ENCODE results near the gene NPY.
A peak's percentile ranks its signal among the peaks of the same experiment; 100 is the strongest.
"Not testable (repeated sequence)": the region's sequence is repeated elsewhere in the genome, so short reads cannot be mapped to it uniquely, and the experiment has no call there.

The NPY gene

GRCh38 chr7:24283897-24284698 lies at the start of gene NPY:
TSS of gene NPY (plus strand) at chr7:24284190. CDS start at chr7:24285241, 1,051 bp downstream.
- DNase-seq = no peak

GRCh38 chr7:24239260-24239659 lies 44.7 kb upstream of the NPY start:
- DNase-seq = no peak

GRCh38 chr7:24241206-24241605 lies 42.8 kb upstream of the NPY start:
- no peak for DNase-seq

- no peak for DNase-seq
Measured at GRCh38 chr7:24244554-24244953, 39.4 kb upstream of the NPY start.

- no peak for DNase-seq
Measured at GRCh38 chr7:24245362-24245761, 38.6 kb upstream of the NPY start.

GRCh38 chr7:24249266-24249665 lies 34.7 kb upstream of the NPY start:
- DNase-seq = no peak

GRCh38 chr7:24251568-24251967 lies 32.4 kb upstream of the NPY start:
- DNase-seq = no peak

- peak in 1 of 2 donors; percentile 13 for DNase-seq
Measured at GRCh38 chr7:24255139-24255538, 28.9 kb upstream of the NPY start.

GRCh38 chr7:24258324-24258723 lies 25.7 kb upstream of the NPY start:
- DNase-seq = not testable (repeated sequence)

- DNase-seq = no peak
Measured at GRCh38 chr7:24271938-24272337, 12.1 kb upstream of the NPY start.

- no peak for DNase-seq
Measured at GRCh38 chr7:24279512-24279911, 4.5 kb upstream of the NPY start.

- no peak for DNase-seq
Measured at GRCh38 chr7:24283554-24283896, 465 bp upstream of the NPY start.

GRCh38 chr7:24284699-24285506 lies 913 bp downstream of the NPY start:
- DNase-seq = no peak

GRCh38 chr7:24290004-24290641 lies 6.1 kb downstream of the NPY start:
- peak; percentile 24 to 52 for DNase-seq

- DNase-seq = no peak
Measured at GRCh38 chr7:24291271-24291670, 7.3 kb downstream of the NPY start.

- DNase-seq = no peak
Measured at GRCh38 chr7:24297362-24297761, 13.4 kb downstream of the NPY start.

- no peak for DNase-seq
Measured at GRCh38 chr7:24298696-24299095, 14.7 kb downstream of the NPY start.

- DNase-seq = no peak
Measured at GRCh38 chr7:24299192-24299591, 15.2 kb downstream of the NPY start.

- no peak for DNase-seq
Measured at GRCh38 chr7:24301703-24302102, 17.7 kb downstream of the NPY start.

- DNase-seq = no peak
Measured at GRCh38 chr7:24304494-24305095, 20.6 kb downstream of the NPY start.

- DNase-seq = no peak
Measured at GRCh38 chr7:24307326-24307725, 23.3 kb downstream of the NPY start.

GRCh38 chr7:24312588-24312987 lies 28.6 kb downstream of the NPY start:
- no peak for DNase-seq

- no peak for DNase-seq
Measured at GRCh38 chr7:24313777-24314176, 29.8 kb downstream of the NPY start.

Measured in CD4-positive, alpha-beta T cell treated with Interleukin-4 for 1 hour (primary cell).